ENCODE results near the gene FIGLA. TPM values are rescaled to one million over a fixed set of nuclear protein-coding genes. Genes with fewer than 3 reads are reported as not detected.
A peak's percentile ranks its signal among the peaks of the same experiment; 100 is the strongest.

Gene FIGLA
- polyA plus RNA-seq, 1 of the 3 experiments (the other 2 are of a cell fraction): not detected

GRCh38 chr2:70733646-70734180 lies 56.7 kb downstream of the FIGLA start:
- peaks cover 0 to 24% of the 10 kb centered on the region in 2 experiments; a peak in 2 of 4 replicates for H3K4me1 ChIP-seq (ENCODE audit: control insufficient read depth in 1 of 2, insufficient read depth in 2 of 2, low read depth in 1 of 2, low read length in 1 of 2)
- no peaks in the 10 kb centered on the region for H3K79me2 ChIP-seq (ENCODE audit: insufficient read depth)
- no peak overlapping the region for H3K9ac ChIP-seq
- WGBS (ENCODE audit: low lambda C conversion rate): 47% methylated on average over 7 of the region's 7 CpGs
- no peaks in the 10 kb centered on the region for H3K36me3 ChIP-seq (replicated peaks in 1 of 2; ENCODE audit: control insufficient read depth in 1 of 2, insufficient read depth in 2 of 2, low read length in 1 of 2)
- no peaks in the 10 kb centered on the region for H3F3A ChIP-seq (replicated peaks; ENCODE audit: insufficient read depth)
- no peaks in the 10 kb centered on the region for H3K9me2 ChIP-seq
- H3K27me3 ChIP-seq (ENCODE audit: insufficient read depth): no peaks in the 10 kb centered on the region; the same call in 1 of the 2 replicates
- ChIA-PET POLR2A (interaction anchor here (1.6 kb wide), 1 partner anchor 34 kb away, joined by 4 read pairs; the partner anchor contains the start of gene ADD2), CTCF (interaction anchor here (0.7 to 1.4 kb wide), 4 partner anchors 14 to 34 kb away, joined by 3 read pairs; partner anchors contain the start of gene ADD2)
- H3K9me3 ChIP-seq: no peaks in the 10 kb centered on the region
- no peak overlapping the region for H3K4me2 ChIP-seq
- DNase-seq: peak; percentile 42
- no peaks in the 10 kb centered on the region for H4K20me1 ChIP-seq (ENCODE audit: insufficient read depth)
- no peak for TF ChIP-seq JUND (IDR thresholded peaks at IDR 0.05)
- no peak for TF ChIP-seq FOXJ3 (CRISPR knock-in tag; IDR thresholded peaks at IDR 0.05)
- TF ChIP-seq TAF1 (IDR thresholded peaks at IDR 0.05; ENCODE audit: borderline replicate concordance, low read depth, low read length): no peak
- H3K4me3 ChIP-seq (ENCODE audit: low read depth in 2 of 2, low read length in 1 of 2): no peak overlapping the region
- peak overlapping the region in 1 of 2 experiments; percentile 8; a peak in 1 of 4 replicates for H3K27ac ChIP-seq (ENCODE audit: low read depth in 2 of 2, low read length in 1 of 2)
- no peak overlapping the region for H2AFZ ChIP-seq (ENCODE audit: low read depth)

GRCh38 chr2:70732766-70733645 lies 57.4 kb downstream of the FIGLA start:
- no peaks in the 10 kb centered on the region; the same call in 1 of the 2 replicates for H3K27me3 ChIP-seq (ENCODE audit: insufficient read depth)
- TF ChIP-seq GATA2 (CRISPR knock-in tag; IDR thresholded peaks at IDR 0.05) (peak; percentile 45; the same call in 1 of the 2 replicates), RCOR1 (IDR thresholded peaks at IDR 0.05; ENCODE audit: low read length) (peak; percentile 66), CHD2 (IDR thresholded peaks at IDR 0.05; ENCODE audit: low read length, partially characterized antibody) (no peak), MAX (IDR thresholded peaks at IDR 0.05; ENCODE audit: low read depth) (no peak), FOSL2 (IDR thresholded peaks at IDR 0.05; ENCODE audit: borderline replicate concordance, low read depth) (no peak), EP300 (IDR thresholded peaks at IDR 0.05; ENCODE audit: borderline replicate concordance in 1 of 2, low read depth in 1 of 2, low read length in 1 of 2) (peak in 1 of 2 experiments; percentile 69; a peak in 1 of 4 replicates), RAD21 (IDR thresholded peaks at IDR 0.05; ENCODE audit: low read length) (no peak), TAF1 (IDR thresholded peaks at IDR 0.05; ENCODE audit: borderline replicate concordance, low read depth, low read length) (no peak), MXI1 (IDR thresholded peaks at IDR 0.05; ENCODE audit: low read depth, low read length) (peak; percentile 23; the same call in 1 of the 2 replicates), EZH2phosphoT487 (IDR thresholded peaks at IDR 0.05; ENCODE audit: borderline replicate concordance, low read depth) (no peak)
- H3K9me2 ChIP-seq: no peaks in the 10 kb centered on the region
- H3K36me3 ChIP-seq (replicated peaks in 1 of 2; ENCODE audit: control insufficient read depth in 1 of 2, insufficient read depth in 2 of 2, low read length in 1 of 2): no peaks in the 10 kb centered on the region
- DNase-seq: peak; percentile 64
- H3K4me2 ChIP-seq: no peak overlapping the region
- ChIA-PET CTCF (interaction anchor here (0.7 to 1.4 kb wide), 4 partner anchors 14 to 35 kb away, joined by 3 to 4 read pairs (median 3); partner anchors contain the start of gene ADD2), POLR2A (interaction anchor here (1.6 kb wide), 1 partner anchor 35 kb away, joined by 4 read pairs; the partner anchor contains the start of gene ADD2)
- no peaks in the 10 kb centered on the region for H4K20me1 ChIP-seq (ENCODE audit: insufficient read depth)
- no peaks in the 10 kb centered on the region for H3F3A ChIP-seq (replicated peaks; ENCODE audit: insufficient read depth)
- H3K79me2 ChIP-seq (ENCODE audit: insufficient read depth): no peaks in the 10 kb centered on the region
- H3K9me3 ChIP-seq: no peaks in the 10 kb centered on the region
- H3K9ac ChIP-seq: no peak overlapping the region
- peaks cover 0 to 24% of the 10 kb centered on the region in 2 experiments; a peak in 2 of 4 replicates for H3K4me1 ChIP-seq (ENCODE audit: control insufficient read depth in 1 of 2, insufficient read depth in 2 of 2, low read depth in 1 of 2, low read length in 1 of 2)
- no peak overlapping the region for H2AFZ ChIP-seq (ENCODE audit: low read depth)
- peak overlapping the region in 1 of 2 experiments; percentile 53; a peak in 1 of 4 replicates for H3K27ac ChIP-seq (ENCODE audit: low read depth in 2 of 2, low read length in 1 of 2)
- no peak overlapping the region for H3K4me3 ChIP-seq (ENCODE audit: low read depth in 2 of 2, low read length in 1 of 2)
- 48% methylated on average over 6 of the region's 6 CpGs for WGBS (ENCODE audit: low lambda C conversion rate)

Measured in SK-N-SH (cell line).